Measurements from ENCODE around the gene KCNK10.
A peak's percentile ranks its signal among the peaks of the same experiment; 100 is the strongest.

KCNK10 gene

GRCh38 chr14:88179716-88180115 is 143.4 kb downstream of the KCNK10 start:
- POLR2A ChIA-PET: no interaction called here
- H3K4me1 ChIP-seq (ENCODE audit: control insufficient read depth, insufficient read depth, low read length): no peaks in the 10 kb centered on the region
- no peaks in the 10 kb centered on the region for H3K36me3 ChIP-seq (ENCODE audit: control insufficient read depth in 2 of 2, insufficient read depth in 1 of 2, low read length in 2 of 2)
- no peak overlapping the region for H3K4me3 ChIP-seq (ENCODE audit: low read depth, low read length)
- H3K27ac ChIP-seq (ENCODE audit: extremely low read depth, low read depth, low read length): no peak overlapping the region
- CTCF ChIA-PET: interaction anchor here (2.0 to 4.6 kb wide), 2 partner anchors 9 to 11 kb away, joined by 6 to 24 read pairs; no protein-coding TSS in a partner anchor
- TF ChIP-seq ZNF624 (tag by site-specific recombination; IDR thresholded peaks at IDR 0.05) (no peak), GLI2 (tag by site-specific recombination; IDR thresholded peaks at IDR 0.05; ENCODE audit: borderline replicate concordance, low read depth) (no peak), ZNF398 (tag by site-specific recombination; IDR thresholded peaks at IDR 0.05) (no peak)
- no peaks in the 10 kb centered on the region for H3K9me3 ChIP-seq (ENCODE audit: control insufficient read depth, insufficient read depth, low read depth, low read length)

- H3K36me3 ChIP-seq (ENCODE audit: control insufficient read depth in 2 of 2, insufficient read depth in 1 of 2, low read length in 2 of 2): no peaks in the 10 kb centered on the region
- H3K4me3 ChIP-seq (ENCODE audit: low read depth, low read length): no peak overlapping the region
- no peaks in the 10 kb centered on the region for H3K9me3 ChIP-seq (ENCODE audit: control insufficient read depth, insufficient read depth, low read depth, low read length)
- no peaks in the 10 kb centered on the region for H3K4me1 ChIP-seq (ENCODE audit: control insufficient read depth, insufficient read depth, low read length)
- ChIA-PET POLR2A (no interaction called here), CTCF (interaction anchor here (0.6 to 2.8 kb wide), 6 partner anchors 19 to 224 kb away, joined by 3 to 25 read pairs (median 4); no protein-coding TSS in a partner anchor)
- TF ChIP-seq REPIN1 (tag by site-specific recombination; IDR thresholded peaks at IDR 0.05; ENCODE audit: low read depth) (no peak), ZNF626 (tag by site-specific recombination; IDR thresholded peaks at IDR 0.05) (no peak), ZNF214 (tag by site-specific recombination; IDR thresholded peaks at IDR 0.05; ENCODE audit: borderline replicate concordance) (no peak), ZNF366 (tag by site-specific recombination; conservative IDR thresholded peaks at IDR 0.05) (no peak), KLF9 (tag by site-specific recombination; IDR thresholded peaks at IDR 0.05; ENCODE audit: low read depth) (no peak), ZSCAN23 (tag by site-specific recombination; IDR thresholded peaks at IDR 0.05) (no peak), ZNF830 (tag by site-specific recombination; IDR thresholded peaks at IDR 0.05; ENCODE audit: low read depth) (no peak), ZNF549 (tag by site-specific recombination; IDR thresholded peaks at IDR 0.05) (no peak), BCL11B (tag by site-specific recombination; IDR thresholded peaks at IDR 0.05; ENCODE audit: low read depth) (no peak), ZNF580 (tag by site-specific recombination; IDR thresholded peaks at IDR 0.05) (no peak), ZBTB20 (tag by site-specific recombination; IDR thresholded peaks at IDR 0.05) (no peak), ZNF529 (tag by site-specific recombination; IDR thresholded peaks at IDR 0.05; ENCODE audit: insufficient replicate concordance) (no peak), OSR2 (tag by site-specific recombination; IDR thresholded peaks at IDR 0.05) (no peak), SCRT1 (tag by site-specific recombination; IDR thresholded peaks at IDR 0.05; ENCODE audit: borderline replicate concordance) (no peak), GLI4 (tag by site-specific recombination; IDR thresholded peaks at IDR 0.05) (no peak)
- H3K27ac ChIP-seq (ENCODE audit: extremely low read depth, low read depth, low read length): no peak overlapping the region
These were observed 152.7 kb downstream of the KCNK10 start for GRCh38 chr14:88170333-88170732.

GRCh38 chr14:88168498-88169165 is 154.4 kb downstream of the KCNK10 start:
- ChIA-PET CTCF (interaction anchor here (0.6 to 2.8 kb wide), 20 partner anchors 9 to 1033 kb away, joined by 3 to 25 read pairs (median 4); no protein-coding TSS in a partner anchor), POLR2A (no interaction called here)
- no peaks in the 10 kb centered on the region for H3K36me3 ChIP-seq (ENCODE audit: control insufficient read depth in 2 of 2, insufficient read depth in 1 of 2, low read length in 2 of 2)
- TF ChIP-seq ZNF654 (tag by site-specific recombination; IDR thresholded peaks at IDR 0.05; ENCODE audit: low read depth) (peak; percentile 34), TRIM28 (IDR thresholded peaks at IDR 0.05; ENCODE audit: borderline replicate concordance, low read length) (peak; percentile 32; the same call in 1 of the 2 replicates), ZNF16 (tag by site-specific recombination; IDR thresholded peaks at IDR 0.05; ENCODE audit: low read depth) (no peak)
- H3K27ac ChIP-seq (ENCODE audit: extremely low read depth, low read depth, low read length): no peak overlapping the region
- no peaks in the 10 kb centered on the region for H3K9me3 ChIP-seq (ENCODE audit: control insufficient read depth, insufficient read depth, low read depth, low read length)
- no peaks in the 10 kb centered on the region for H3K4me1 ChIP-seq (ENCODE audit: control insufficient read depth, insufficient read depth, low read length)
- no peak overlapping the region for H3K4me3 ChIP-seq (ENCODE audit: low read depth, low read length)

Data from HEK293 (cell line).